ENCODE data around the gene LRRC75B. TPM values are rescaled to one million over a fixed set of nuclear protein-coding genes. Genes with fewer than 3 reads are reported as not detected.

LRRC75B gene
- total and polyA plus RNA-seq, 2 of the 13 experiments (the other 11 are each of a cell fraction or from before 2014, with no cell fraction given) = 11.8 to 34.8 TPM

GRCh38 chr22:24584166-24584790, 8.6 kb downstream of the LRRC75B start:
- ChIA-PET CTCF (ENCODE audit: low intra/inter-chr PET ratio, low total read pairs) (no interaction called here), POLR2A (interaction anchor here (0.7 to 4.1 kb wide), 13 partner anchors 9 to 78 kb away, joined by 3 to 80 read pairs (median 8); partner anchors contain the start of genes GGT1, GUCD1, LRRC75B and SNRPD3)
- peak overlapping the region; percentile 69 for H3K27ac ChIP-seq (ENCODE audit: extremely low read length, insufficient read depth, low read length)
- H3K36me3 ChIP-seq (replicated peaks in 1 of 2; ENCODE audit: control insufficient read depth in 1 of 2, insufficient read depth in 2 of 2, low read length in 2 of 2) = peaks cover 7 to 19% of the 10 kb centered on the region in 2 experiments; a peak in 4 of 5 replicates
- H3K4me2 ChIP-seq (ENCODE audit: low read depth, low read length) = peak overlapping the region; percentile 93
- H3K4me3 ChIP-seq (replicated peaks in 1 of 3; ENCODE audit: insufficient read depth in 1 of 3, low read depth in 2 of 3, low read length in 3 of 3) = peak overlapping the region in 2 of 3 experiments; percentile 45 to 69; a peak in 3 of 6 replicates
- no peaks in the 10 kb centered on the region for H4K20me1 ChIP-seq (ENCODE audit: insufficient read depth, low read length)
- H3K4me1 ChIP-seq (ENCODE audit: insufficient read depth, low read length) = peaks cover 86% of the 10 kb centered on the region
- no peak for DNase-seq (ENCODE audit: low spot score)
- ATAC-seq = peak; percentile 13
- no peak for FAIRE-seq
- intact Hi-C loops (cut with micrococcal nuclease; ENCODE audit: unreplicated experiment) = no loop called here
- in situ Hi-C loops (cut with HindIII; ENCODE audit: extremely low pct_ligation_motif_present, low pct_unique_long_range_greater_than_20kb) = no loop called here
- no peak overlapping the region for H2AFZ ChIP-seq (ENCODE audit: low read length)
- peak overlapping the region; percentile 78 for H3K9ac ChIP-seq (ENCODE audit: insufficient read depth, low read depth, low read length)
- H3K79me2 ChIP-seq (ENCODE audit: insufficient read depth, low read length) = no peaks in the 10 kb centered on the region
- BruUV-seq (replicated peaks) = no TSS peak
- no peaks in the 10 kb centered on the region for H3K9me3 ChIP-seq (ENCODE audit: low read length)
- H3K27me3 ChIP-seq (ENCODE audit: control insufficient read depth in 1 of 2, insufficient read depth in 2 of 2, low read length in 2 of 2) = no peaks in the 10 kb centered on the region
- 97% methylated on average over 4 of the region's 5 CpGs for WGBS (ENCODE audit: low lambda C conversion rate)
- peak; percentile 57; the same call in 1 of the 2 replicates for TF ChIP-seq ZNF326 (CRISPR knock-in tag; IDR thresholded peaks at IDR 0.05; ENCODE audit: borderline replicate concordance)
- 0 out of 2 replicates have a peak, but pooled peaks have one; percentile 34 for TF ChIP-seq ZNF235 (CRISPR knock-in tag; IDR thresholded peaks at IDR 0.05; ENCODE audit: borderline replicate concordance)
- no peak for TF ChIP-seq POLR2A (IDR thresholded peaks at IDR 0.05; ENCODE audit: insufficient read depth in 1 of 2, low read depth in 2 of 2, low read length in 2 of 2)
- TF ChIP-seq, protein P1, sequence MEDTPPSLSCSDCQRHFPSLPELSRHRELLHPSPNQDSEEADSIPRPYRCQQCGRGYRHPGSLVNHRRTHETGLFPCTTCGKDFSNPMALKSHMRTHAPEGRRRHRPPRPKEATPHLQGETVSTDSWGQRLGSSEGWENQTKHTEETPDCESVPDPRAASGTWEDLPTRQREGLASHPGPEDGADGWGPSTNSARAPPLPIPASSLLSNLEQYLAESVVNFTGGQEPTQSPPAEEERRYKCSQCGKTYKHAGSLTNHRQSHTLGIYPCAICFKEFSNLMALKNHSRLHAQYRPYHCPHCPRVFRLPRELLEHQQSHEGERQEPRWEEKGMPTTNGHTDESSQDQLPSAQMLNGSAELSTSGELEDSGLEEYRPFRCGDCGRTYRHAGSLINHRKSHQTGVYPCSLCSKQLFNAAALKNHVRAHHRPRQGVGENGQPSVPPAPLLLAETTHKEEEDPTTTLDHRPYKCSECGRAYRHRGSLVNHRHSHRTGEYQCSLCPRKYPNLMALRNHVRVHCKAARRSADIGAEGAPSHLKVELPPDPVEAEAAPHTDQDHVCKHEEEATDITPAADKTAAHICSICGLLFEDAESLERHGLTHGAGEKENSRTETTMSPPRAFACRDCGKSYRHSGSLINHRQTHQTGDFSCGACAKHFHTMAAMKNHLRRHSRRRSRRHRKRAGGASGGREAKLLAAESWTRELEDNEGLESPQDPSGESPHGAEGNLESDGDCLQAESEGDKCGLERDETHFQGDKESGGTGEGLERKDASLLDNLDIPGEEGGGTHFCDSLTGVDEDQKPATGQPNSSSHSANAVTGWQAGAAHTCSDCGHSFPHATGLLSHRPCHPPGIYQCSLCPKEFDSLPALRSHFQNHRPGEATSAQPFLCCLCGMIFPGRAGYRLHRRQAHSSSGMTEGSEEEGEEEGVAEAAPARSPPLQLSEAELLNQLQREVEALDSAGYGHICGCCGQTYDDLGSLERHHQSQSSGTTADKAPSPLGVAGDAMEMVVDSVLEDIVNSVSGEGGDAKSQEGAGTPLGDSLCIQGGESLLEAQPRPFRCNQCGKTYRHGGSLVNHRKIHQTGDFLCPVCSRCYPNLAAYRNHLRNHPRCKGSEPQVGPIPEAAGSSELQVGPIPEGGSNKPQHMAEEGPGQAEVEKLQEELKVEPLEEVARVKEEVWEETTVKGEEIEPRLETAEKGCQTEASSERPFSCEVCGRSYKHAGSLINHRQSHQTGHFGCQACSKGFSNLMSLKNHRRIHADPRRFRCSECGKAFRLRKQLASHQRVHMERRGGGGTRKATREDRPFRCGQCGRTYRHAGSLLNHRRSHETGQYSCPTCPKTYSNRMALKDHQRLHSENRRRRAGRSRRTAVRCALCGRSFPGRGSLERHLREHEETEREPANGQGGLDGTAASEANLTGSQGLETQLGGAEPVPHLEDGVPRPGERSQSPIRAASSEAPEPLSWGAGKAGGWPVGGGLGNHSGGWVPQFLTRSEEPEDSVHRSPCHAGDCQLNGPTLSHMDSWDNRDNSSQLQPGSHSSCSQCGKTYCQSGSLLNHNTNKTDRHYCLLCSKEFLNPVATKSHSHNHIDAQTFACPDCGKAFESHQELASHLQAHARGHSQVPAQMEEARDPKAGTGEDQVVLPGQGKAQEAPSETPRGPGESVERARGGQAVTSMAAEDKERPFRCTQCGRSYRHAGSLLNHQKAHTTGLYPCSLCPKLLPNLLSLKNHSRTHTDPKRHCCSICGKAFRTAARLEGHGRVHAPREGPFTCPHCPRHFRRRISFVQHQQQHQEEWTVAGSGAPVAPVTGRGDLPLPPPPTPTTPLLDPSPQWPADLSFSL (CRISPR knock-in tag; IDR thresholded peaks at IDR 0.05) = no peak
- peak; percentile 39; the same call in 1 of the 2 replicates for TF ChIP-seq AKAP8 (CRISPR knock-in tag; IDR thresholded peaks at IDR 0.05)
- no peak for TF ChIP-seq ZNF138 (CRISPR knock-in tag; IDR thresholded peaks at IDR 0.05; ENCODE audit: low read depth)
- no peak for TF ChIP-seq ATRX (CRISPR knock-in tag; IDR thresholded peaks at IDR 0.05; ENCODE audit: borderline replicate concordance)
- TF ChIP-seq ZBTB34 (CRISPR knock-in tag; IDR thresholded peaks at IDR 0.05) = no peak
- TF ChIP-seq, protein P2, sequence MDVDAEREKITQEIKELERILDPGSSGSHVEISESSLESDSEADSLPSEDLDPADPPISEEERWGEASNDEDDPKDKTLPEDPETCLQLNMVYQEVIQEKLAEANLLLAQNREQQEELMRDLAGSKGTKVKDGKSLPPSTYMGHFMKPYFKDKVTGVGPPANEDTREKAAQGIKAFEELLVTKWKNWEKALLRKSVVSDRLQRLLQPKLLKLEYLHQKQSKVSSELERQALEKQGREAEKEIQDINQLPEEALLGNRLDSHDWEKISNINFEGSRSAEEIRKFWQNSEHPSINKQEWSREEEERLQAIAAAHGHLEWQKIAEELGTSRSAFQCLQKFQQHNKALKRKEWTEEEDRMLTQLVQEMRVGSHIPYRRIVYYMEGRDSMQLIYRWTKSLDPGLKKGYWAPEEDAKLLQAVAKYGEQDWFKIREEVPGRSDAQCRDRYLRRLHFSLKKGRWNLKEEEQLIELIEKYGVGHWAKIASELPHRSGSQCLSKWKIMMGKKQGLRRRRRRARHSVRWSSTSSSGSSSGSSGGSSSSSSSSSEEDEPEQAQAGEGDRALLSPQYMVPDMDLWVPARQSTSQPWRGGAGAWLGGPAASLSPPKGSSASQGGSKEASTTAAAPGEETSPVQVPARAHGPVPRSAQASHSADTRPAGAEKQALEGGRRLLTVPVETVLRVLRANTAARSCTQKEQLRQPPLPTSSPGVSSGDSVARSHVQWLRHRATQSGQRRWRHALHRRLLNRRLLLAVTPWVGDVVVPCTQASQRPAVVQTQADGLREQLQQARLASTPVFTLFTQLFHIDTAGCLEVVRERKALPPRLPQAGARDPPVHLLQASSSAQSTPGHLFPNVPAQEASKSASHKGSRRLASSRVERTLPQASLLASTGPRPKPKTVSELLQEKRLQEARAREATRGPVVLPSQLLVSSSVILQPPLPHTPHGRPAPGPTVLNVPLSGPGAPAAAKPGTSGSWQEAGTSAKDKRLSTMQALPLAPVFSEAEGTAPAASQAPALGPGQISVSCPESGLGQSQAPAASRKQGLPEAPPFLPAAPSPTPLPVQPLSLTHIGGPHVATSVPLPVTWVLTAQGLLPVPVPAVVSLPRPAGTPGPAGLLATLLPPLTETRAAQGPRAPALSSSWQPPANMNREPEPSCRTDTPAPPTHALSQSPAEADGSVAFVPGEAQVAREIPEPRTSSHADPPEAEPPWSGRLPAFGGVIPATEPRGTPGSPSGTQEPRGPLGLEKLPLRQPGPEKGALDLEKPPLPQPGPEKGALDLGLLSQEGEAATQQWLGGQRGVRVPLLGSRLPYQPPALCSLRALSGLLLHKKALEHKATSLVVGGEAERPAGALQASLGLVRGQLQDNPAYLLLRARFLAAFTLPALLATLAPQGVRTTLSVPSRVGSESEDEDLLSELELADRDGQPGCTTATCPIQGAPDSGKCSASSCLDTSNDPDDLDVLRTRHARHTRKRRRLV (CRISPR knock-in tag; IDR thresholded peaks at IDR 0.05) = peak; percentile 22; the same call in 1 of the 2 replicates
- no peak for TF ChIP-seq NFE2 (CRISPR knock-in tag; IDR thresholded peaks at IDR 0.05)
- no peak for TF ChIP-seq ZSCAN21 (CRISPR knock-in tag; IDR thresholded peaks at IDR 0.05; ENCODE audit: borderline replicate concordance)

Measured in HepG2 (cell line).